Fibroblast of skin of left biceps (primary cell): ENCODE data around the gene AKAP13.

Experiments
- DNase-seq, 2 experiments: peaks; one replicate each; pipeline ENCODE4 v3.0.0-alpha.2; 2013; ENCODE audit warnings: low read depth in 2 of 2

The AKAP13 gene

DNA sequence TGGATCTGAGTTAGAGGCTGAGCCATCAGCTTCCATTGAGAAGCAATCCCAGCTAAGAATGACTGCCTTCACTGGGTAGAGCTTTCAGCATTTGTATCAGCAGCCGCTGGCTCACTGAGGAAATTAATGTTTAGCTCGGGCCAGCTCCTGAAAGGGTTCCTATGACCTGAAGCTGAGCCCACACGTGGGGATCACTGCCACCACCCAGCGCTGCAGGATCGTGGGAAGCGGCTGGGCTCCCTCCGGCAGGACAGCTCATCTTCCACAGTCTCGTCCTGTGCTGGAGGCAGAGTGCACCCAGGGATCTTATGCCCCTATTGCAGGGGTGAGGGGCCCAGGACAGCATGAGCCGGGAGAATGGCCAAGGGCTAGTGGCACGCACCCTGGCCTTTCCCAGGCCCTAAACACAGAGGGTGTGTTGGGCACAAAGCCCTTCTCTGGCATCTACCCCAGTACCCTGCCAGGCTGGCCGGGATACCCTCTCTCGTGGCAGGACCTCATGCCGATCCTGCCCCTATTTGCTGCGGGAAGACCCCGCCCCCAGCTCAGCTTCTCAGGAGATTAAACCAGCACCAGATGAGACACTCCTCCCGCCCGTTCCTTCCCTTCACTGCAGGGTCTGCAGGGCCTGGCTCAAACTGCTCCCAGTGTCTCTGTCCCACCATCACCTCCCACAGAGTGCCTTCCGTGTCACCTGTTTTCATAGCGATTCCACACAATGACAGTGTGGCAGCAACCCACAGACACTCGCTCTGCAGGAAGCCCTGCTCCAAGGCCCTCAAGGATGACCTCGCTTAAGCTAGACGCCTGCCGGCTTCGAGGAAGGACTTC, 385.8 kb downstream of the AKAP13 start:
- DNase-seq, result no peak

DNA sequence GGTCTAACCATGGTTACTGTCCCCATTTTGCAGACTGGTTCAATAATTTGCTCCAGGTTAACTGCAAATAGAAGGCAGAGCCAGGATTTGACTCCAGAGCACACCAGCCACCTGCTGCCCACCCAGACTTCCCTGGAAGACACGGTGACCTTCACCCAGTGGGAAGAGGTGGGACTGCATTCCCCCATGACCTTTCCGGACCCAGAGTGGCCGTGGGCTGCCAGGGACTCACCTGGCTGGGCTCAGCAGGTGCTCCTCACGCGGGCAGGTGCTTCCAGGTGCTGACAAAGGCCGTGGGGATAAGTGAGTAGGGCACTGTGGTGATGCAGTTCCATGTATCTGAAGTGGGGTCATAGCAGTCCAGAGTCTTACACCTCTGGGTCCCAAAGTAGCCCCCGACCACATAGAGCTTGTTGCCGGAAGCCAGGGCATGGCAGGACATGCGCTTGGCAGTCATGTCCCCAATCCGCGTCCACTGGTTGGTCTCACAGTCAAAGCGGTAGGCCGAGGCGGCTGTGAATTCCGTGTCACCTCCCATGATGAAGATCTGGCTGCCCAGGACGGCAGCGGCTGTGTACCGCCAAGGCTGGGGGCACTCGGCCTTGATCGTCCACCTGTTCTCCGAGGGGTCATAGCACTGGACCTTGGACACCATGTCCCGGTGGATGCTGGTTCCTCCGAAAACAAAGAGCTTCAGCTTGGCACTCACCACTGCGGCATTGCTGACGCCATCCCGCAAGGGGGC, 387.6 kb downstream of the AKAP13 start:
- DNase-seq, result no peak

DNA sequence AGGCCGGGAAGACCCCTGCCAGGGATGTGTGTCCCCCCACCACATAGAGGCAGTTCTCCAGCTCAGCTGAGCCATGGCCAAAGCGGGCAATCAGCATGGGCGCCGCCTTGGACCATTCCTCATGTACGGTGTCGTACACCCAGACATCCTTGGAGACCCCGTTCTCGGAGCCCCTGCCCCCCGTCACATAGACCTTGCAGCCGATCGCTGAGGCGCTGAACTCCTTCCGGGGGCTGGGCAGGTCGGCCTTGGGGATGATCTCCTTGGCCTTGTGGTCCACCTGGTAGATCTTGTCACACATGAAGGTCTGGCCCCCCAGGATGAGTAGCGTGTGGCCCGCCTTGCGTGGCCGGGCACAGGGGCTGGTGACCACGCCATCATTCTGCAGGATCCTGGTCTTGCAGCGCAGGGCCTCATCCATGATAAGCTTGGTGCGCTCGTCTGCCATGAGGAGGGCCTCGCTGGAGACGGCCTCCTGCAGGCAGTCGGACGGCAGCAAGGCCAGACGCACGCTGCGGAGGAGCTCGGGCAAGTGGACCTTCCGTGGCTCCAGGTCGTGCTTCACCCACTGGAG, 388.3 kb downstream of the AKAP13 start:
- no peak for DNase-seq

DNA sequence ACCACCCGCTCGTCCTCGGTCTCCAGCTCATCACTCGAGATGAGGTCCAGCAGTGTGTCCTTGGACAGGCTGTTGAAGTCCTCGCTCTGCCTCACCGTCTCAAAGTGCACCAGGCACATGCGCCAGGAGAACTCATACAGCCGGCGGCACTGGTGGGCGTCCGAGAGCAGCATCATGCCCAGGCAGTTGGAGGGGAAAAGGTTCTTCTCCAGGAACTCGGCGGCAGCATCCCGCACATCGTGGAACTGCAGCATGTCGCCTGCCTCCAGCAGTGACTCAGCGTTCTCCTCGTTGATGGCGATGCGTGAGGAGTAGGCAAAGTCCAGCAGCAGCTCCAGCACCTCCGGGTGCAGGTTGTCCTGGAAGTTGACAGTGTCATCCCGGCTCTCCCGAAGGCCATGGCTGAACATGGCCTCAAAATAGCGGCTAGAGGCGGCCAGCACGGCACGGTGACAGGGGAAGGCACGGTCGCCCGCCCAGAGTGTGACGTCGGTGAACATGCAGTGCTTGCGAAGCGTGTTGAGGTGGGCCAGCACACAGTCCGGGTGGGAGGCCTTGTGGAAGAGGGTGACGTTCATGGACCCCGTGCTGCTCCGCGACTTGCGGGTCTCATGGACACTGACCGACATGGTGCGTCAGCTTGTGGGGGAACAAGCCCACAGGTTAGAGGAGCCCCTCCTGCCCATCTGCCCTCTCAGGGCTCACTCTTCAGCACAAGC, 388.9 kb downstream of the AKAP13 start:
- no peak for DNase-seq

DNA sequence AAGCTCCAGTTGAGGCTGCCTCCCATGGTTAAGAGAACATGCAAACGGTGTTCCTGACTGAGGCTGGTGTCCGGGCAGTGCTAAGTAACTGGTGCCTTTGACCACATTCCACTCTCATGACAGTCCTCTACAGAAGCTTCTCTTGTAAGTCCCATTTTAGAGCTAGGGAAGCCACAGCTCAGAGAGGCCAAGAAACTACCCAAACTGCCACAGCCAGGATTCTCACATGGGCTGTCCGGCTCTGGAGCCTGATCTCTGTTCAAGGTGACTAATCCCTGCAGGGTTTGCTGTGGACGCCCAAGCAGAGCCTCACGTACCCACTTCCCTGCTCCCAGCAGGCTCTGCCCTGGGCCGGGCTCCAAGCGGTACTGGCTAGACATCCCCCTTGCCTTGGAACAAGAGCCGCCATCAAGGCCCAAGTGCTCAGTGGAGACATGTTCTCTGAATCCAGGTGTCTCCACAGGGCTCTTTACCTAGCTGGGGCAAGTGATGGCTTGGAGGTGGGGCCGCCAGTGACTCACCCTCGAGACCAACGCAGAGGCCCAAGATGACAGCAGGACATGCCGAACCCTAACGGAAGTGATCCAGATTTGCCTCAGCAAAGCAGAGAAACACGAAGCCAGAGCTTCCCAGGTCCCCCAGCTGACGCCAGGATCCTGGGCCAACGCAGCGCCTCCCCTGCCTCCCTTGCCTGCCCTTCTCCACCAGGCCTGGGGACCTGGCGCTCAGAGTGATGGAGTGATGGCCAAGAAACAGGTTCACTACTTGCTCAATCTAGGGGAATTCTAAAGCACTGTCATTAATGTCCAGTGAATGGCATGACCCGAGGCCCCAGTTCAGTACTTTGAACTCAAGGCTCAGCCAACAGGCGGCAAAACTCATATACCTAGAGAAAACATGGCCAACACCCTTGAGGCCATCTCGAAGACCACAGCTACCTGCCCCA, 390.0 kb downstream of the AKAP13 start:
- no peak for DNase-seq

DNA sequence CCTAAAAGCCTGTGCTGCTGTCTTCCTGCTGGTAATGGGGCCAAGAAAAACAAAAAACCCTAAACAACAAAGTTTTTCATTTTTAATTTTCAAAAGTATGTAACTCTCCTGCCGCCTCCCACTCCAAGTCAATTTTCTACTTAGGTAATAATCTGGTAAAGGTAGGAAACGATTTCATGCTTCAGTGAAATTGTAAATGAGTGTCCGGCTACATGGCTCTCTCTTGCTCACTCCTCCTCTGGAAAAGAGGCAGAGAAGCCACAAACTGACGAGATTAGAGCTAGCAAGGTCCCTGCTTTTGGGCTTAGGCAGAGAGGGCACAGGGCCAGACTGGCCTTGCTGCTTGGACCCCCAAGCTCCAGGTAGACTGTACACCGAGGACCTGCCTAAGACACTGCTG, 390.9 kb downstream of the AKAP13 start:
- DNase-seq, result no peak

DNA sequence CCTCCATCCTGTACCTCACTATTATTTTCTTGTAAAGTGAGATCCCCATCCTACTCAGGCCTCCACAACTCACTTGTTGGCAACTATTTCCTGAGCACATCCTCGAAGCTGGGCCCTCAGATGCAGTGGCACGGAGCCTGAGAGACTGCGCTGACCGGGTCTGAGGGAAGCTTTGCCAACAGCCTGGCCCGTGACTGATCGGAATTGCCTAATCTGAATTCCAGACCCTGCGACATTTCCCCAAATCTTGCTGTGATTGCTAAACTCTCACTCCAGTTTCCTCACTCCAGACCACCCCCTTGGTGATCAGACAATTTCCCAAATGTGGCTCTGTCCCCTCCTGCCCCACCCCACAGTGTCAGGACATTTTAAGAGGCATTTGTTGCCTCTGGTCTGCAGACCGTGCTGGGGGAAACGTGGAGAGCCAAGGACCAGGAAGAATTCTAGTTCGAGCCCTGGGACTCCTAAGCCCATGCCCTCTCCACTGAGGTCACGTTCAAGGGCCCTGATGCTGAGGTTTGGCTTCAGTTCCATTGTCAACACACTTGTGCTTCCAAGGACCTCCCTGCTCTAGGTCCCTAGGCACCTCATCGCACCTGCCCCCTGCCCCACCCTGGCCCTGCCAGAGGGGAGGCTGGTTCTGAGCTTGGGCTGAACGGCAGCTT, 391.5 kb downstream of the AKAP13 start:
- DNase-seq, result no peak

DNA sequence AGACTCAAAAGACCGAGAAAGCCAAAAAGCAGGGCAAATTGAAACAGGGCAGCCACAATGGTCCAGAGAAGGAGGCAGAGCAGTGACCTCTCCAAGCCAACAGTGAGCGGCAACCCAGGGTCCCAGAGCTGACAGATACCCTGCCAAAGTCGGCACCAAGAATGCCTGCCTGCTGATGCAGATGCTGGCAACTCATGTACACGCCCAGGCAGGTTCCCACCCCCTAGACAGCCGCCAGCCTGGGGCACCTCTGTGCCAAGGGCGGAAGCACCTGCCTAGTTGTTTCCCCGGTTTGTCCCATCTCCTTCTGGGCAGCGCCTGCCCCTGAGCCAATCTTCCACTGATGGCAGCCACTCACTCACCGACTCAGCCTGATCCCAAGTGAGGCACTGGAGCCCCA, 392.3 kb downstream of the AKAP13 start:
- DNase-seq, result no peak

DNA sequence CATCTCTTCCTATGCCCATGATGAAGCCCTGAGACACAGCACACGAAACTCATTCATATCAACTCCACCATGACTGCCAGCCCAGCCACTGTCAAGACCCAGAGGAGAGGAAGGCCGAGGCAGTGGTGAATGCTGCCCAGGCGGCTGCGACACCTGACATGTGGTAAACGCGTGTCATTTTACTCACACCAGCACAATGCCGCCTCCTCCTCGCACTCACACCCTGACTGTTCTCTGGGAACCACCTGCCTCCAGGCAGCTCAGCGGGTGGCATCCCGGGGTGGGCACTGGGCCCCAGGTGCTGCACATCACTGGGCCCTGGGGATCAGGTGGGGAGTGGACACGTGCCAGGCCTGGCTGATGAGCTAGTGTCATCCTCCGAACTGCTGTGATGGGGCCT, 392.8 kb downstream of the AKAP13 start:
- DNase-seq, result no peak

DNA sequence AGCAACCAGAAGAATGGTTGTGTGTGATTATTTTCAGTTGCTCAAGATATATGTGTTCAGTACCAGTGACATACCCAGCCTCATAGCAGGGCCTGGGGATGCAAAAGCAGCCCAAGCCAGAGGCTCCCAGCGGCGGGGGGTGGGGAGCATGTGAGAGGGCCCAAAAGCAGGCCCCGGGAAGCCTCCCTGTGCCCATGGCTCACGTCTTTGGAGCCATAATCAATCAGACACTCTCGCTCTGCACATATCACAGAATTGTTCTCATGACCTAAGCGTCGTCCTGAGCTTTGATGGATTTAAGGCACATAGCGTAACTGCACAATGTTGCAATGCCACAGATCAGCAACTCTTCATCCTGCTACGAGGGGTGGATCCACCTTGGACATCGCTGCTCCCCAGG, 393.6 kb downstream of the AKAP13 start:
- no peak for DNase-seq

DNA sequence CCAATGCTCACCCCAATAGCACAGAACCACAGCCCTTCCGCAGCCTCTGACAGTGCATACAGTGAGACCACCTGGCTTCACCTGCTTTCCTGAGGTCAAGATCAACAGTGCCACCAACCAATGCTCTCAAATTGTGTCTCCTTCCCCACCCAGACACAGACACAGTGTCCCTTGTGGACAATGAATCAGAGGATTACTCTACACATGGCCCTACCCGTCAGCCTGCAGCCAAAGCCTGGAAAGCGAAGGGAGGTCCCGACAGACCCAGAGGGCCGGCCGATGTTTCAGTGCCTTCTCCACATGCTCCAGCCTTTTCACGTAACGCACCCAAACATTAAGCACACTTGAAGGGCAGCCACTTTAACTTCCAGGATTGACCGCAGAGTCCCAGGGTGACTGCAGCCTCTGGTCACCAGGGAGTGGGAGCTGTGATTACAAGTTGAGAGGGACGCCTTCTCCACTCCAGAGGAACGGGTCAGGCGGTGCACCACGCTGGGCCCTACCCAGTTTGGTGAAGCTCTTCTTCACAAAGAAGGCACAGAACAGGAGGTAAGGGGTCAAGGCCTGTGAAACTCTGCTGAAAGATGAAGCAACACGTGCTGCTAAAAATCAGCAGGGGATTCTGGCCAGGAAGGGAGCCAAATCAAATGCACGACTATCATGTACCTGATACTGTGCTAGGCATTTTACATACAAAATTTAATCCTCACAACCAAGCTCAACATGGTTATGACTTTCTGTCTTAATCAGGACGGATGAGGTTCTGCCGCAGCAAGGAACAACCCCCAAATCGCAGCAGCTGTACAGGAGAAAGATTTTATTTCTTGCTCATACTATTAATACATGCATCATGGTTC, 397.1 kb downstream of the AKAP13 start:
- no peak for DNase-seq

DNA sequence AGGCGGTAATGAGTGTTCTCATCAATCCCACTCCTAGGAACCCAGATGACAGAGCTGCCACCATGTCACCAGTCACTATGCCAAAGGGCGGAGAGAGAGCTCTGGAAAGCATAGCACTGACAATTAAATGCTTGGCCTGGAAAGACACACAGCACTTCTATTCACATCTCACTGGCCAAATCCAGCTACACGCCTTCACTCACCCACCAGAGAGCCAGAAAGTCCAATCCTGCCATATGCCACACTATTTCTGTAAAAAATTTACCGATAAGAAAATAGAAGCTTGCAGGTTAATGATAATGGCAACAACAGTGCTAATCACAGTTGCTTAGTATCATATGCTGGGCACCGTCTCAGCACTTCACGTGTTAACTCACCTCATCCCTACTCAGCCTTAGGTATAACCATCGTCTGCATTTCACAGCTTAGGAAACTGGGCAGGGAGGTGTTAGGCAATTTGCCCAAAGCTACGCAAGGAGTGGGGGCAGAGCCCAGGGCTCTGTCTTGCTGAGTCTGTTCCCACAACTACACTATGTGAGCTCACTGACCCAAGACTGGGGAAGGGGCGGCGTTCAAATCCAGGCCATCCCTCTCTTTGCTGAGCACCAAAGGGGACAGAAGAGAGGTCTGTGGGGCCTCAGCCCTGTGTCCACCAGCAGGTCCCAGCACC, 397.8 kb downstream of the AKAP13 start:
- no peak for DNase-seq

DNA sequence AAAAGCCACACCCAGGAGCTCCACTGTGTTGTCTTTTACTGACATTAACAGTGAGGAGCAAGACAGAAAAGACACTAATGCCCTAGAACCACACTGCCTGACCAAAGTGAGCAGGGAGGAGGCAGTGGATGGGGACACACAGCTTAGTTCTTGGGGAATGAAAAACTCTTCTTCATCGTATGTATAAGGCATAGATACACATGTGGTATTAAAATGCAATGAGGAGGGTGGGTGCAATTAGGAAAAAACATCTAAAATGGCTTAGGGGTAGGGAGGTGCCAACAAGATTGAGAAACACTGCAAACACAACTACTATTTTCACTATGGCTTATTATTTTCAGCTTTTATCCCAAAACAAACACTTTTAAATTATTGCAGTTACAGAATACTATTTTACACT, 398.8 kb downstream of the AKAP13 start:
- no peak for DNase-seq

DNA sequence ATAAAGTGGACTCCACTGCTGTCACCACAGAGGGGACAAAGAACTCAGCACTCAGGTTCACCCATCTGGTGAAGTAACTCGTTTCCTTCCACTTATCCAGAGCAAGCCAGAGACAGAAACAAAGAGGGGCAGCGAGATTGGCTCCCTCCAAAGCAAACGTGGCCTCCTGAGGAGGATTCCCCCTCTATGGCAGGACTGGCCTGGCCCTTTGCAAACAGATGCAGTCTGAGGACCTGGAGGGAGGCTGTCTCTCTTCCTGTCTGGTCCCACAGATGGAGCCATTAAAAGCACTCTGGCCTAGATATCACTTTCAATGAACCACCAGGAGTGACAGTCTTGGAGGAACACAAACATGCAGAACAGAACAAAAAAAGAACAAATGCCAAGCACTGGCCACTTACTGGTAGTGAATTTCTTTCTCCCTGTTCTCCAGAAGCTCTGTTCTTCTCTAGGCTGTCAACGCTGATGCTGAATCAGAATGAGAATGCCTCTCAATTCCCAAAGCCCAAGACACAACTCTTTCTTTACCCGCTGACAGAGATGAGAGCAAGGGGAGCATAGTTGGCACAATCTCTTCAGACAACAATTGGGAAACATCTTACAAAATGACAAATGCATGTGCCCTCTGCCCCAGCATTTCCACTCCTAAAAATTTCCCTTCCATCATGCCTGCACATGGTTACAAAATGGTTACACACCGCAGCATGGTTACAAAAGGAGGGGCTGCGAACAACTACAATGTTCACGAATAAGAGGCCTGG, 400.0 kb downstream of the AKAP13 start:
- DNase-seq, result no peak

DNA sequence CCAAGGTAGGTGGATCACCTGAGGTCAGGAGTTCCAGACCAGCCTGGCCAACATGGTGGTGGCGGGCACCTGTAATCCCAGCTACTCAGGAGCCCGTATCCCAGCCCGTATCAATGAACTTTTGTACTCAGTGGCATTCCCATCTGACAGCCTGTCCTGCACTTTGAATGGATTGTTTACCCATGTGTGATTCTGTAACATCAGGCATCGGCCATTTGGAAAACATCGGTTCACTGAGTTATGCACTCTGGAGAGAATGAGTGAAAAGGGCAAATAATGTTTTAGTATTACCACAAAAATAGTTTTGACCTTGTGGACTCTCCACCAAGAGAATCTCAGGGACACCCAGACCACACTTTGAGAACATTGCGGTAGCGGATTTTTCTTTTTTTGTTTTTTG, 400.7 kb downstream of the AKAP13 start:
- no peak for DNase-seq

DNA sequence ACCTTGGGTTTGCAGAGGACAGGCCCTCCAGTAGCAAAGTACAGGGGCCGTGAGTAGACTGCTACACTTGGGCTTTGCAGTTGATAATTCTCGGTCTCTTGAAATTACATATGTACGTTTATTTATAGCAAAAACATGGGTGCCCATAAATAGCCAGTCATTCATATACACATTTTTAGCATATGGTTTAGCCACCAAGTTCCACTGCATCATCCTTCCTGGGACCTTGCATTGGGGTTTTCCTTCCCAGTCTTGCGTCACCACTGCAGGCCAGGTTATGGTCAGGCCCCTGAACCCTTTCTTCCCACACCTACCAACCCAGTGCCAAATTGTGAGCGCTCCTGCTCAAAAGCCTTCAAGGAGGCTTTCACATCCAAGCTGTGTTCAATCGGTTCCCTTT, 401.7 kb downstream of the AKAP13 start:
- no peak for DNase-seq

DNA sequence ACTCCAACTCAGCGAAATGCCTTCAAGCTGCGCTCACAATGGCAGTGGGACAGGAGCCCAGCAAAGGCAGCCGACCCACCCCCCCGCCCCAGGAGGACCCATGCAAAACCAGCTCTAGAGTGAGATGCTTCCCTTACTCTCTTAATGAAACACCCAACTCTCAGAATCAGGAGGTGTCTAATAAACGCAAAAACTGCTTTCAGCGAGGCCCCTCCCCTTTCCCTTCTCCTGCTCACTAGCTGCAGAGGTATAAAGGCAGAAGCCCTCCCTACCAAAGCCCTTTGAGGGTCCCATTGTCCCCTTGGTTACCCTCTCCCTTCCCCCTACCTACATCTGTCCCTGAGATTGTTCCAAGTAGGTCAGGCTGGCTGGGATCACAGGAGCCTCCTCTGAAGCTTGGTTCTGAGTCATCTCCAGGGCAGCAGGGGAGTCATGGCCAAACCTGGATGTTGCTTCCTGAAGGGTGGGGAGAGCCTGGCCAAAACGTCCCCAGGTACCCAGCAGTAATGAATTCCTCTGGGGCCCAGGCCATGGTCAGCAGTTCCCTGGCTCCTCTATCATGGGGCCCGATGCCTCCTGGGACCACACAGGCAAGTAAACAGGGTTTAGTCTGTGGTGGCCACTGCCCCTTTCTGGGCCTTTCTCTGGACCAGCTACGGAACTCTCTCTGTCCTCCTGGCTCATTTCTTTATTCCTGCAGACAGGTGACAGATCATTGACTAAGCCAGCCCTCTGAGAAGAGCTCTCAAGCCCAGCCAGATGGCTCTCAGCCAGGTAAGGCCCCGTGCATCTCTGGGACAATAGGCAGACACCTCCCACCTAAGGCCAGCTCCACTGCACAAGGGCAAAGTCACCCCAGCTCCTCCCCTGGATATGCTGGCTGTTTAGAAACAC, 405.7 kb downstream of the AKAP13 start:
- no peak for DNase-seq
